Measurements from ENCODE around the gene ANKDD1B. TPM values are rescaled to one million over a fixed set of nuclear protein-coding genes. Genes with fewer than 3 reads are reported as not detected.

Gene ANKDD1B
- total and polyA plus RNA-seq, 2 of the 13 experiments (the other 11 are each of a cell fraction or from before 2014, with no cell fraction given) = 0.12 to 0.27 TPM

DNA sequence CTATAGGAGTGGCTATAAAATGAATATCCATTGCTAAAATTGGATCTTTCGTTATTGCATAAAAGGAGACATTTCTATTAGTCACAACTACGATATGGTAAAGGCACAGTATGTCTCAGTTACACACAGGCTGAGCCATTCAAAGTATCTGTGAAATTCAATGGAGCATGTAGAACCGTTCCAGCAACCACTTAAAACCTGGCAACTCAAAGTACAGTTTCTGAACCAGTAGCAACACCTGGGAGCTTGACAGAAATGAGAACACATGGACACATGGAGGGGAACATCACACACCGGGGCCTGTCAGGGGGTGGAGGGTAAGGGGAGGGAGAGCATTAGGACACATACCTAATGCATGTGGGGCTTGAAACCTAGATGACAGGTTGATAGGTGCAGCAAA lies 90.6 kb downstream of the ANKDD1B start (continued):
- TF ChIP-seq, protein P1, sequence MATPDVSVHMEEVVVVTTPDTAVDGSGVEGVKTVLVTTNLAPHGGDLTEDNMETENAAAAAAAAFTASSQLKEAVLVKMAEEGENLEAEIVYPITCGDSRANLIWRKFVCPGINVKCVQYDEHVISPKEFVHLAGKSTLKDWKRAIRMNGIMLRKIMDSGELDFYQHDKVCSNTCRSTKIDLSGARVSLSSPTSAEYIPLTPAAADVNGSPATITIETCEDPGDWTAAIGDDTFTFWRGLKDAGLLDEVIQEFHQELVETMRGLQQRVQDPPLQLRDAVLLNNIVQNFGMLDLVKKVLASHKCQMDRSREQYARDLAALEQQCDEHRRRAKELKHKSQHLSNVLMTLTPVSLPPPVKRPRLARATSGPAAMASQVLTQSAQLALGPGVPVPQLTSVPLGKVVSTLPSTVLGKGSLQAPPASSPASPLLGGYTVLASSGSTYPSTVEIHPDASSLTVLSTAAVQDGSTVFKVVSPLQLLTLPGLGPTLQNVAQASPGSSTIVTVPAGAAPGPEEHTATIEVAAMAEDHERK (CRISPR knock-in tag; IDR thresholded peaks at IDR 0.05; ENCODE audit: low read depth) = no peak
- TF ChIP-seq SMAD3 (CRISPR knock-in tag; IDR thresholded peaks at IDR 0.05) (no peak), ZNF816 (CRISPR knock-in tag; IDR thresholded peaks at IDR 0.05; ENCODE audit: borderline replicate concordance) (no peak), ZNF205 (CRISPR knock-in tag; IDR thresholded peaks at IDR 0.05) (no peak), TP53 (CRISPR knock-in tag; conservative IDR thresholded peaks at IDR 0.05) (no peak)

DNA sequence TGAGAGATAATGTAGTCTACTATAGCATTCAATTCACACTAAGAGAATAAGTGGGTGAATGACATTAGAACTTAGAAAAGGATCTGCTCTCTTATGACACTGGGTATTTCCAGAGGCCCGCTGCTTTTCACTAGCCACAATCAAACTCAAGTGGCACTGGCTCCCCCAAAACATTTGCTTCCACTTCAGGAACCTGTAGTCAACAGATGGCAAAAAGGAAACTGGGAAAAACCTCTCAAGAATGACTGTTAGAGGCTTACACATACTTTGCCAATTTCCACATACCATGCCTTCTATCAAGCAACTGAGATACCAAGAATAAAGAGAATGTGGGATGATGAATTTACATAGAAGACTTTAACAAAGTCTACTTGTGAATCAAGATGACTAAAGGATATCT lies 94.8 kb downstream of the ANKDD1B start:
- FAIRE-seq = no peak
- intact Hi-C loops (cut with micrococcal nuclease; ENCODE audit: unreplicated experiment) (no loop called here), in situ Hi-C loops (cut with HindIII; ENCODE audit: extremely low pct_ligation_motif_present, low pct_unique_long_range_greater_than_20kb) (no loop called here)
- TF ChIP-seq, protein P2, sequence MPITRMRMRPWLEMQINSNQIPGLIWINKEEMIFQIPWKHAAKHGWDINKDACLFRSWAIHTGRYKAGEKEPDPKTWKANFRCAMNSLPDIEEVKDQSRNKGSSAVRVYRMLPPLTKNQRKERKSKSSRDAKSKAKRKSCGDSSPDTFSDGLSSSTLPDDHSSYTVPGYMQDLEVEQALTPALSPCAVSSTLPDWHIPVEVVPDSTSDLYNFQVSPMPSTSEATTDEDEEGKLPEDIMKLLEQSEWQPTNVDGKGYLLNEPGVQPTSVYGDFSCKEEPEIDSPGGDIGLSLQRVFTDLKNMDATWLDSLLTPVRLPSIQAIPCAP (CRISPR knock-in tag; IDR thresholded peaks at IDR 0.05; ENCODE audit: low read depth) = no peak
- TF ChIP-seq ZNF891 (CRISPR knock-in tag; IDR thresholded peaks at IDR 0.05) (no peak), DMAP1 (CRISPR knock-in tag; IDR thresholded peaks at IDR 0.05) (no peak), NFYB (CRISPR knock-in tag; IDR thresholded peaks at IDR 0.05) (no peak), MED1 (CRISPR knock-in tag; IDR thresholded peaks at IDR 0.05) (no peak), SNAPC2 (CRISPR knock-in tag; IDR thresholded peaks at IDR 0.05) (no peak), CCAR2 (optimal IDR thresholded peaks at IDR 0.05; ENCODE audit: low read depth, low read length) (no peak), REL (CRISPR knock-in tag; conservative IDR thresholded peaks at IDR 0.05) (no peak)
- TF ChIP-seq, protein P3, sequence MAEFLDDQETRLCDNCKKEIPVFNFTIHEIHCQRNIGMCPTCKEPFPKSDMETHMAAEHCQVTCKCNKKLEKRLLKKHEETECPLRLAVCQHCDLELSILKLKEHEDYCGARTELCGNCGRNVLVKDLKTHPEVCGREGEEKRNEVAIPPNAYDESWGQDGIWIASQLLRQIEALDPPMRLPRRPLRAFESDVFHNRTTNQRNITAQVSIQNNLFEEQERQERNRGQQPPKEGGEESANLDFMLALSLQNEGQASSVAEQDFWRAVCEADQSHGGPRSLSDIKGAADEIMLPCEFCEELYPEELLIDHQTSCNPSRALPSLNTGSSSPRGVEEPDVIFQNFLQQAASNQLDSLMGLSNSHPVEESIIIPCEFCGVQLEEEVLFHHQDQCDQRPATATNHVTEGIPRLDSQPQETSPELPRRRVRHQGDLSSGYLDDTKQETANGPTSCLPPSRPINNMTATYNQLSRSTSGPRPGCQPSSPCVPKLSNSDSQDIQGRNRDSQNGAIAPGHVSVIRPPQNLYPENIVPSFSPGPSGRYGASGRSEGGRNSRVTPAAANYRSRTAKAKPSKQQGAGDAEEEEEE (CRISPR knock-in tag; IDR thresholded peaks at IDR 0.05; ENCODE audit: borderline replicate concordance) = no peak
- H3K9ac ChIP-seq (ENCODE audit: insufficient read depth, low read depth, low read length) = no peak overlapping the region
- H3K27ac ChIP-seq (ENCODE audit: extremely low read length, insufficient read depth, low read length) = no peak overlapping the region
- H4K20me1 ChIP-seq (ENCODE audit: insufficient read depth, low read length) = no peaks in the 10 kb centered on the region
- H3K79me2 ChIP-seq (ENCODE audit: insufficient read depth, low read length) = no peaks in the 10 kb centered on the region
- DNase-seq (ENCODE audit: low spot score) = no peak
- H2AFZ ChIP-seq (ENCODE audit: low read length) = no peak overlapping the region
- H3K27me3 ChIP-seq (ENCODE audit: control insufficient read depth in 1 of 2, insufficient read depth in 2 of 2, low read length in 2 of 2) = no peaks in the 10 kb centered on the region
- H3K9me3 ChIP-seq (ENCODE audit: low read length) = no peaks in the 10 kb centered on the region
- no TSS peak for BruUV-seq (replicated peaks)
- ChIA-PET CTCF (ENCODE audit: low intra/inter-chr PET ratio, low total read pairs) (no interaction called here), POLR2A (interaction anchor here (2.3 kb wide), 1 partner anchor 11 kb away, joined by 5 read pairs; the partner anchor contains the start of gene POC5)
- no peak for ATAC-seq
- peaks cover 1 to 22% of the 10 kb centered on the region in 2 experiments; a peak in 1 of 5 replicates for H3K36me3 ChIP-seq (replicated peaks in 1 of 2; ENCODE audit: control insufficient read depth in 1 of 2, insufficient read depth in 2 of 2, low read length in 2 of 2)
- H3K4me1 ChIP-seq (ENCODE audit: insufficient read depth, low read length) = no peaks in the 10 kb centered on the region
- H3K4me3 ChIP-seq (replicated peaks in 1 of 3; ENCODE audit: insufficient read depth in 1 of 3, low read depth in 2 of 3, low read length in 3 of 3) = no peak overlapping the region
- H3K4me2 ChIP-seq (ENCODE audit: low read depth, low read length) = no peak overlapping the region
- 100% methylated on average over 1 of the region's 1 CpG for WGBS (ENCODE audit: low lambda C conversion rate)
